GM12878 (cell line): ENCODE data around the gene TTLL10.

Source experiments
- KDM1A ChIP-seq: fragments of 200-600 bp; sonication (generic); IDR thresholded peaks from 2 replicates; pipeline ENCODE4 v1.6.1; 2016; ENCODE audit warnings: borderline replicate concordance
- STAT1 ChIP-seq: fragments of 450-650 bp; conservative IDR thresholded peaks from 2 replicates; pipeline ENCODE4 v1.6.1; 2014; ENCODE audit warnings: antibody characterized with exemption, mild to moderate bottlenecking

DNA sequence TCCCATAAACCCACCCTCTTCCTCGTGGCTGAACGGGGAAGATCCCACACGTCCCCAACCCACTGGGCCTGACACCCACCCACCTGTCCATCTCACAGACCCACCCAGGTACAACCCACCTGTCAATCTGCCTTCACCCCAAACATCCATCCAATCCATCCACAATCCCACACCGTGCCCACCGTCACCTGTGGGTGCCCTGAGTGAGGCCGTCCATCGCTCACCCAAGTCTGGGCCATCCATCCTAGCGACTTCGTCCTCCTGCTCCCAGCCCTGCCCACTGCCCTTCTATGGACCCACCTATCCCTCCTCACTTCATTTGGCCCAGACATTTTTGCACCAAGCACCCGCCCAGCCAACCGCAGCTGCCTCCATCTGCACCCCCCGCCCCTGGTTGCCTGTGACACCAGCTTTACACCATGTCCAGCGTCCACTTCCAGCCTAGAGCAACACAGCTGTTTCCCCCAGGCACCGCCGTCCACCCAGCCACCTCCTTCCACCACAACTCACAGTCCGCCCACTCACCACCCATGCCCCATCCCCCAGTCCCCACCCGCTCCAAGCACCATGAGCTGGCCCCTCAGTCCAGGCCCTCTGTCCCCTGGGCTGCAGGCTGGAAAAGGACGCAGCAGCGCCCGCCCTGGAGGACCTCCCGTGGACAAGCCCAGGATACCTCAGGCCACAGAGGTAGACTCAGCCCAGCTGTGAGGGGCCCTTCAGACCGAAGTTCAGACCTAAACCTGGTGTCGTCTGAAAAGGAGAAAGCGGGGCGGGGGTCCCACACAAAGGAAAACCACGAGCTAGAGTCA lies 7.7 kb downstream of the TTLL10 start:
- TF ChIP-seq STAT1 (no peak), KDM1A (no peak)
